HepG2 (cell line): ENCODE measurements around the gene UQCRC2. TPM values are rescaled to one million over a fixed set of nuclear protein-coding genes. Genes with fewer than 3 reads are reported as not detected.

Experiments used
- AFF4 ChIP-seq: sonication (generic); formaldehyde crosslinking; IDR thresholded peaks from 2 replicates; pipeline ENCODE4 v1.4.0; 2020; ENCODE audit warnings: missing genetic modification reagents
- ARNT2 ChIP-seq: sonication (generic); formaldehyde crosslinking; IDR thresholded peaks from 2 replicates; pipeline ENCODE4 v1.8.0; 2022; ENCODE audit warnings: mild to moderate bottlenecking, low read depth, missing genetic modification reagents, moderate library complexity
- GABPB1 ChIP-seq: IDR thresholded peaks from 2 replicates; pipeline ENCODE4 v1.6.1; 2016; ENCODE audit warnings: mild to moderate bottlenecking, missing genetic modification reagents, moderate library complexity, missing compliant biosample characterization
- GATAD2A ChIP-seq: IDR thresholded peaks from 2 replicates; pipeline ENCODE4 v1.6.1; 2016
- GPN1 ChIP-seq: sonication (generic); formaldehyde crosslinking; IDR thresholded peaks from 2 replicates; pipeline ENCODE4 v1.5.1; 2020; ENCODE audit warnings: missing genetic modification reagents, borderline replicate concordance
- HNRNPUL1 ChIP-seq: fragments of 200-400 bp; formaldehyde crosslinking; IDR thresholded peaks from 2 replicates; pipeline ENCODE4 v1.6.1; 2017; ENCODE audit warnings: low read depth, mild to moderate bottlenecking, low read length, moderate library complexity
- HOMEZ ChIP-seq: IDR thresholded peaks from 2 replicates; pipeline ENCODE4 v1.6.1; 2016; ENCODE audit warnings: low read depth
- IRX3 ChIP-seq: sonication (generic); formaldehyde crosslinking; IDR thresholded peaks from 2 replicates; pipeline ENCODE4 v1.8.1; 2023; ENCODE audit warnings: mild to moderate bottlenecking, low read depth, missing genetic modification reagents, borderline replicate concordance
- MYNN ChIP-seq: sonication (generic); formaldehyde crosslinking; IDR thresholded peaks from 2 replicates; pipeline ENCODE4 v1.4.0; 2020; ENCODE audit warnings: mild to moderate bottlenecking, low read depth, missing genetic modification reagents
- PAWR ChIP-seq: sonication (generic); formaldehyde crosslinking; IDR thresholded peaks from 2 replicates; pipeline ENCODE4 v1.4.0; 2020; ENCODE audit warnings: missing genetic modification reagents, mild to moderate bottlenecking, borderline replicate concordance
- RXRA ChIP-seq: sonication (generic); formaldehyde crosslinking; IDR thresholded peaks from 2 replicates; pipeline ENCODE4 v1.5.1; 2020; ENCODE audit warnings: missing genetic modification reagents
- SP4 ChIP-seq: sonication (generic); formaldehyde crosslinking; IDR thresholded peaks from 2 replicates; pipeline ENCODE4 v1.8.1; 2023; ENCODE audit warnings: mild to moderate bottlenecking, missing genetic modification reagents
- TCF7L2 ChIP-seq: IDR thresholded peaks from 2 replicates; pipeline ENCODE4 v1.6.1; 2011; ENCODE audit warnings: mild to moderate bottlenecking, low read depth, low read length, moderate library complexity
- ZBTB1 ChIP-seq: sonication (generic); formaldehyde crosslinking; IDR thresholded peaks from 2 replicates; pipeline ENCODE4 v1.4.0; 2020; ENCODE audit warnings: missing genetic modification reagents, borderline replicate concordance
- ZBTB42 ChIP-seq: sonication (generic); formaldehyde crosslinking; IDR thresholded peaks from 2 replicates; pipeline ENCODE4 v1.5.0; 2020; ENCODE audit warnings: mild to moderate bottlenecking, missing genetic modification reagents
- ZFP62 ChIP-seq: sonication (generic); formaldehyde crosslinking; IDR thresholded peaks from 2 replicates; pipeline ENCODE4 v1.4.0; 2020; ENCODE audit warnings: missing genetic modification reagents
- ZNF496 ChIP-seq: sonication (generic); formaldehyde crosslinking; IDR thresholded peaks from 2 replicates; pipeline ENCODE4 v1.8.1; 2023; ENCODE audit warnings: mild to moderate bottlenecking, moderate library complexity, missing genetic modification reagents; ENCODE audit not compliant: insufficient replicate concordance
- ZNF552 ChIP-seq: sonication (generic); formaldehyde crosslinking; IDR thresholded peaks from 2 replicates; pipeline ENCODE4 v1.9.0; 2022; ENCODE audit warnings: missing genetic modification reagents, mild to moderate bottlenecking, borderline replicate concordance
- polyA plus RNA-seq, 8 experiments: library from polyadenylated mRNA; depleted of rRNA in 3 of 8; stranded (reverse) in 7 of 8; unstranded in 1 of 8; fragments of >200 nt; fragmentation: Illumina TruSeq in 4 of 8; extraction: Trizol in 4 of 8; gene quantifications; 2 replicates each; pipeline versions ENCODE4 v1.2.1 to v1.2.3, GENCODE V29; 2011 to 2016; ENCODE audit warnings: low read depth in 4 of 8, missing spikeins in 1 of 8, mixed read lengths in 1 of 8; ENCODE audit not compliant: insufficient read depth in 1 of 8
- total RNA-seq, 5 experiments: library from RNA; depleted of rRNA; stranded (reverse); fragments of >200 nt; fragmentation: Illumina TruSeq; extraction: Trizol; gene quantifications; 2 replicates each; pipeline ENCODE4 v1.2.3, GENCODE V29; 2016; ENCODE audit warnings: low read depth in 1 of 5
- TF ChIP-seq, protein P1 (sequence below): sonication (generic); formaldehyde crosslinking; IDR thresholded peaks from 2 replicates; pipeline ENCODE4 v1.4.0; 2020; ENCODE audit warnings: missing genetic modification reagents

The UQCRC2 gene
- total and polyA plus RNA-seq, 2 of the 13 experiments (the other 11 are each of a cell fraction or from before 2014, with no cell fraction given) = 442 to 536 TPM

- TF ChIP-seq ZBTB42 (CRISPR knock-in tag) = no peak
- TF ChIP-seq SP4 (CRISPR knock-in tag) = peak; percentile 87
- TF ChIP-seq GABPB1 (CRISPR knock-in tag) = peak; percentile 73
- peak; percentile 31; the same call in 1 of the 2 replicates for TF ChIP-seq IRX3 (CRISPR knock-in tag)
- TF ChIP-seq, protein P1, sequence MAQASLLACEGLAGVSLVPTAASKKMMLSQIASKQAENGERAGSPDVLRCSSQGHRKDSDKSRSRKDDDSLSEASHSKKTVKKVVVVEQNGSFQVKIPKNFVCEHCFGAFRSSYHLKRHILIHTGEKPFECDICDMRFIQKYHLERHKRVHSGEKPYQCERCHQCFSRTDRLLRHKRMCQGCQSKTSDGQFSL (CRISPR knock-in tag) = peak; percentile 21; the same call in 1 of the 2 replicates
- TF ChIP-seq GPN1 (CRISPR knock-in tag) = peak; percentile 67; the same call in 1 of the 2 replicates
- TF ChIP-seq ARNT2 (CRISPR knock-in tag) = peak; percentile 66
- no peak for TF ChIP-seq HNRNPUL1
- no peak for TF ChIP-seq TCF7L2
- TF ChIP-seq AFF4 (CRISPR knock-in tag) = peak; percentile 21; the same call in 1 of the 2 replicates
- no peak; the same call in 1 of the 2 replicates for TF ChIP-seq PAWR (CRISPR knock-in tag)
- no peak for TF ChIP-seq ZBTB1
- peak; percentile 82; the same call in 1 of the 2 replicates for TF ChIP-seq ZFP62 (CRISPR knock-in tag)
- no peak for TF ChIP-seq RXRA (CRISPR knock-in tag)
- peak; percentile 69 for TF ChIP-seq HOMEZ (CRISPR knock-in tag)
- TF ChIP-seq ZNF552 = peak; percentile 73; the same call in 1 of the 2 replicates
- TF ChIP-seq MYNN (CRISPR knock-in tag) = peak; percentile 70
- TF ChIP-seq ZNF496 (CRISPR knock-in tag) = no peak
- peak; percentile 52; the same call in 1 of the 2 replicates for TF ChIP-seq GATAD2A (CRISPR knock-in tag)
Observed at GRCh38 chr16:21952793-21953540, at the start of gene UQCRC2 (continued).
